Esophagus squamous epithelium (tissue), 4 donors: Measurements from ENCODE around the gene SEM1.

Experiments used
- POLR2A ChIP-seq, 4 donors: fragments of 450-650 bp; IDR thresholded peaks; one replicate each; pipeline ENCODE4 v1.6.1; 2017; ENCODE audit warnings: antibody characterized with exemption in 4 of 4, mild to moderate bottlenecking in 4 of 4, moderate library complexity in 3 of 4
- TF ChIP-seq, protein P1 (sequence below), 6 experiments: fragments of 450-650 bp in 4 of 6; fragments of 200-600 bp in 2 of 6; sonication (generic) in 2 of 6; IDR thresholded peaks; one replicate each; pipeline ENCODE4 v1.5.1; 2016 to 2019; ENCODE audit warnings: antibody characterized with exemption in 6 of 6, mild to moderate bottlenecking in 4 of 6, moderate library complexity in 4 of 6

DNA sequence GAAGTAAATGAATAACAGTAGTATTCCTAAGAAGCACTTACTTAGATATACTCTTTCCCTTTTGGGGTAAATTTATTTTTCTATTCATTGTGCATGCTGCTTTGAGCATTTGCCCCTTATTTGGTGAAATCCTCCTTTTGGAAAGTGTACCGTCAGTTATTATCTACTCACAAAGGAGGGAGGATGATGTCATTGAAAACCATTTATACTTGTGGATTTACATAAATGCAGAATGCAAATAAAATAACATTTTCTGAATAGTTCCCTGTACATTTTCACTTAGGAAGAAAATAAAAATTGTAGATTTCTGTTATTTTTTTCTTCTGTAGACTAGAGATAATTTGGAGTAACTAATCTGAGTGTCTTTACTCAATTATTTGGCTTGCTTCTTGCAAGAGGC, 29.5 kb upstream of the SEM1 start:
- no peak for TF ChIP-seq POLR2A (IDR thresholded peaks at IDR 0.05)
- TF ChIP-seq, protein P1, sequence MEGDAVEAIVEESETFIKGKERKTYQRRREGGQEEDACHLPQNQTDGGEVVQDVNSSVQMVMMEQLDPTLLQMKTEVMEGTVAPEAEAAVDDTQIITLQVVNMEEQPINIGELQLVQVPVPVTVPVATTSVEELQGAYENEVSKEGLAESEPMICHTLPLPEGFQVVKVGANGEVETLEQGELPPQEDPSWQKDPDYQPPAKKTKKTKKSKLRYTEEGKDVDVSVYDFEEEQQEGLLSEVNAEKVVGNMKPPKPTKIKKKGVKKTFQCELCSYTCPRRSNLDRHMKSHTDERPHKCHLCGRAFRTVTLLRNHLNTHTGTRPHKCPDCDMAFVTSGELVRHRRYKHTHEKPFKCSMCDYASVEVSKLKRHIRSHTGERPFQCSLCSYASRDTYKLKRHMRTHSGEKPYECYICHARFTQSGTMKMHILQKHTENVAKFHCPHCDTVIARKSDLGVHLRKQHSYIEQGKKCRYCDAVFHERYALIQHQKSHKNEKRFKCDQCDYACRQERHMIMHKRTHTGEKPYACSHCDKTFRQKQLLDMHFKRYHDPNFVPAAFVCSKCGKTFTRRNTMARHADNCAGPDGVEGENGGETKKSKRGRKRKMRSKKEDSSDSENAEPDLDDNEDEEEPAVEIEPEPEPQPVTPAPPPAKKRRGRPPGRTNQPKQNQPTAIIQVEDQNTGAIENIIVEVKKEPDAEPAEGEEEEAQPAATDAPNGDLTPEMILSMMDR (IDR thresholded peaks at IDR 0.05) = no peak
